Measurements from ENCODE around the gene PAFAH1B1.

The PAFAH1B1 gene

DNA sequence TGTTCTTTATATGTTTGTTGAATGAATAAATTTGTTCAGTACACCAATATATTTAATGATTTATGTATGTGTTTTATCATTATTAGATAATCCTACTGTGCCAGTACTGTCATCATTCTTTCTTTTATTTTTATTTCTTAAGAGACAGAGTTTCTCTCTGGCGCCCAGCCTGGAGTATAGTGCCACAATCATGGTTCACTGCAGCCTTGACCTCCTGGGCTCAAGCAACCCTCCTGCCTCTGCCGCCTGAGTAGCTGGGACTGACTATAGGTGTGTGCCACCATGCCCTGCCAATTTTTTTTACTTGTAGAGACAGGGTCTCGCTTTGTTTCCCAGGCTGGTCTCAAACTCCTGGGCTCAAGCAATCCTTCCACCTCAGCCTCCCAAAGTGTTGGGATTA, 41.8 kb downstream of the PAFAH1B1 start:
- in situ Hi-C loops (cut with MboI; ENCODE audit: low pct_unique_long_range_greater_than_20kb, low sequenced_read_pairs, unreplicated experiment): no loop called here
- no peak for DNase-seq (ENCODE audit: low spot score)
- TF ChIP-seq, protein P1, sequence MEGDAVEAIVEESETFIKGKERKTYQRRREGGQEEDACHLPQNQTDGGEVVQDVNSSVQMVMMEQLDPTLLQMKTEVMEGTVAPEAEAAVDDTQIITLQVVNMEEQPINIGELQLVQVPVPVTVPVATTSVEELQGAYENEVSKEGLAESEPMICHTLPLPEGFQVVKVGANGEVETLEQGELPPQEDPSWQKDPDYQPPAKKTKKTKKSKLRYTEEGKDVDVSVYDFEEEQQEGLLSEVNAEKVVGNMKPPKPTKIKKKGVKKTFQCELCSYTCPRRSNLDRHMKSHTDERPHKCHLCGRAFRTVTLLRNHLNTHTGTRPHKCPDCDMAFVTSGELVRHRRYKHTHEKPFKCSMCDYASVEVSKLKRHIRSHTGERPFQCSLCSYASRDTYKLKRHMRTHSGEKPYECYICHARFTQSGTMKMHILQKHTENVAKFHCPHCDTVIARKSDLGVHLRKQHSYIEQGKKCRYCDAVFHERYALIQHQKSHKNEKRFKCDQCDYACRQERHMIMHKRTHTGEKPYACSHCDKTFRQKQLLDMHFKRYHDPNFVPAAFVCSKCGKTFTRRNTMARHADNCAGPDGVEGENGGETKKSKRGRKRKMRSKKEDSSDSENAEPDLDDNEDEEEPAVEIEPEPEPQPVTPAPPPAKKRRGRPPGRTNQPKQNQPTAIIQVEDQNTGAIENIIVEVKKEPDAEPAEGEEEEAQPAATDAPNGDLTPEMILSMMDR (IDR thresholded peaks at IDR 0.05; ENCODE audit: extremely low read depth, insufficient read depth, missing control alignments): no peak

- TF ChIP-seq, protein P1 (IDR thresholded peaks at IDR 0.05; ENCODE audit: extremely low read depth, insufficient read depth, missing control alignments): no peak
- no peak for DNase-seq (ENCODE audit: low spot score)
- in situ Hi-C loops (cut with MboI; ENCODE audit: low pct_unique_long_range_greater_than_20kb, low sequenced_read_pairs, unreplicated experiment): no loop called here
Observed at GRCh38 chr17:2635675-2636074, 42.2 kb downstream of the PAFAH1B1 start.

DNA sequence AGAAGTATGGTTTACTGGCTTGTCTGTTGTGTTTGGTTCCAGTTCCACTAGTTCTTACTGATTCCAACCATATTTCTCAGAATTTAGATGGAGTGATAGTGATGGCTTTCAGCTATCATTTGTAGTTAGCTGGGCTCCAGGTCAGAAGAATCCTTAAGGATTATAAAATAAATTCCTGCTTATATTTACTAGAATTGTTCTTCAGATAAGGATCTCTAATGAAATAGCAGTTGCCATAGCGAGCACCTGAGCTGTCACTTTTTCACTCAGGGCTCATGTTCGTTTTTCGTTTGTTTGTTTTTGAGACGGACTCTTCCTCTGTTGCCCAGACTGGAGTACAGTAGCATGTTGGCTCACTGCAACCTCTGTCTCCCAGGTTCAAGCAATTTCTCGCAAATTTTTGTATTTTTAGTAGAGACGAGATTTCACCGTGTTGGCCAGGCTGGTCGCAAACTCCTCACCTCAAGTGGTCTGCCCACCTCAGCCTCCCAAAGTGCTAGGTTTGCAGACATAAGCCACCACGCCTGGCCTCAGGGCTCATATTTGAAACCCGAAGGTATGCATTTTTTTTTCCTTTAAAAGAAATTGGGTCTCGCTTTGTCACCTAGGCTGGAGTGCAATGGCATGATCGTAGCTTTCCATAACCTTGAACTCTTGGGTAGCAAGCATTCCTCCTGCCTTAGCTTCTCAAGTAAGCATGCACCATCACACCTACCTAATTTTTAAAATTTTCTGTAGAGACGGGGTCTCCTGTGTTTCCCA, 42.9 kb downstream of the PAFAH1B1 start:
- DNase-seq (ENCODE audit: low spot score): no peak
- in situ Hi-C loops (cut with MboI; ENCODE audit: low pct_unique_long_range_greater_than_20kb, low sequenced_read_pairs, unreplicated experiment): no loop called here
- TF ChIP-seq, protein P1 (IDR thresholded peaks at IDR 0.05; ENCODE audit: extremely low read depth, insufficient read depth, missing control alignments): no peak

GRCh38 chr17:2637422-2637821, 44.0 kb downstream of the PAFAH1B1 start:
- in situ Hi-C loops (cut with MboI; ENCODE audit: low pct_unique_long_range_greater_than_20kb, low sequenced_read_pairs, unreplicated experiment): no loop called here
- DNase-seq (ENCODE audit: low spot score): no peak
- TF ChIP-seq, protein P1 (IDR thresholded peaks at IDR 0.05; ENCODE audit: extremely low read depth, insufficient read depth, missing control alignments): no peak

DNA sequence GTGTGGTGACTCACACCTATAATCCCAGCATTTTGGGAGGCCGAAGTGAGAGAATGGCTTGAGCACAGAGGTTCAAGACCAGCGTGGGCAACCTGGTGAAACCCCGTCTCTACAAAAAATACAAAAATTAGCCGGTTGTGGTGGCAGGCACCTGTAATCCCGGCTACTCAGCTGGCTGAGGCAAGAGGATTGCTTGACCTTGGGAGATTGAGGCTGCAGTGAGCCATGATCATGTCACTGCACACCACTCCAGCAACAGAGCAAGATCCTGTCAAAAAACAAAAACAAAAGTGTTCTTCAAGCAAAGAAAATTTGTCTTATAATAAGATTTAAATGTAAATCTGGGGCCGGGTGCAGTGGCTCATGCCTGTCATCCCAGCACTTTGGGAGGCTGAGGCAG, 51.5 kb downstream of the PAFAH1B1 start:
- TF ChIP-seq, protein P1 (IDR thresholded peaks at IDR 0.05; ENCODE audit: extremely low read depth, insufficient read depth, missing control alignments): no peak
- no peak for DNase-seq (ENCODE audit: low spot score)
- in situ Hi-C loops (cut with MboI; ENCODE audit: low pct_unique_long_range_greater_than_20kb, low sequenced_read_pairs, unreplicated experiment): no loop called here

DNA sequence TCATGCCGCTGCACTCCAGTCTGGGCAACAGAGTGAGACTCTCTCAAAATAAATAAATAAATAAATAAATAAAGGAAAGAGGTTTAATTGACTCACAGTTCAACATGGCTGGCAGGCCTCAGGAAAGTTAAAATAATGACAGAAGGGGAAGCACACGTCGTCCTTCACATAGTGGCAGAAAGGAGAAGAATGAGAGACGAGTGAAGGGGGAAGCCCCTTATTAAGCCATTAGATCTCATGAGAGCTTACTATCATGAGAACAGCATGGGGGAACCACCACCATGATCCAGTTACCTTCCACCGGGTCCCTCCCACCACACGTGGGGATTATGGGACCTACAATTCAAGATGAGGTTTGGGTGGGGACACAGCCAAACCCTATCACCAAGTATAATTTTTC, 54.5 kb downstream of the PAFAH1B1 start:
- DNase-seq (ENCODE audit: low spot score): no peak
- TF ChIP-seq, protein P1 (IDR thresholded peaks at IDR 0.05; ENCODE audit: extremely low read depth, insufficient read depth, missing control alignments): no peak
- in situ Hi-C loops (cut with MboI; ENCODE audit: low pct_unique_long_range_greater_than_20kb, low sequenced_read_pairs, unreplicated experiment): no loop called here

All from GM13977 (cell line).